Ramos (cell line): Measurements from ENCODE around the gene AMBP.

ENCODE experiments used
- in situ Hi-C: fragments of 300-500 bp; cut with MboI; formaldehyde crosslinking; loops from one replicate; pipeline ENCODE4 v1.14.3; 2022; ENCODE audit warnings: low sequenced_read_pairs; ENCODE audit not compliant: unreplicated experiment

Gene AMBP

DNA sequence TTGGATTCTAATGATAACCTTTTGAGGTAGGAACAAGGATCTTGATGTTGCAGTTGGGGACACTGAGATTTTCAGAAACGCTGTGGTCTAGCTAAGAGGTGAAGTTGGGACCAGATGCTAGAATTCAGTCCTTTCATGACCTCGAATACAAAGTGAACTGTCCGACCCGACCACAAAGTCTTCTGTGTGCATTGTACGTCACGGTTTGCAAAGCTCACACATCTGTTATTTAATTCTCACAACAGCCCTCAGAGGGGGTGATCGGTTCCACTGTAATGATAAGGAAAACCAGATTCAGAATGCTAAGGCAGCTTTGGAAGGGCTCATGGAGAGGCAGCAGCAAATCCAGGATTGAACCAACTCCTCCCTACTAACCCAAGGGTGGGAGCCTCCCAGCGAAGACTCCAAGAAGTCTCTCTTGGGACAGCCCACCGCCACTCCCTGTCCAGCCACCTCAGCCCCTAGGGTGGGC, 37.6 kb upstream of the AMBP start:
- in situ Hi-C loops = loop anchor here (25.0 kb wide), 1 partner anchor 172 kb away; no protein-coding TSS in a partner anchor

- in situ Hi-C loops = loop anchor here (25.0 kb wide), 1 partner anchor 173 kb away; no protein-coding TSS in a partner anchor
These were observed 36.3 kb upstream of the AMBP start for GRCh38 chr9:114114364-114114763.

GRCh38 chr9:114112778-114113584, 34.9 kb upstream of the AMBP start:
- in situ Hi-C loops = loop anchor here (25.0 kb wide), 1 partner anchor 174 kb away; no protein-coding TSS in a partner anchor

DNA sequence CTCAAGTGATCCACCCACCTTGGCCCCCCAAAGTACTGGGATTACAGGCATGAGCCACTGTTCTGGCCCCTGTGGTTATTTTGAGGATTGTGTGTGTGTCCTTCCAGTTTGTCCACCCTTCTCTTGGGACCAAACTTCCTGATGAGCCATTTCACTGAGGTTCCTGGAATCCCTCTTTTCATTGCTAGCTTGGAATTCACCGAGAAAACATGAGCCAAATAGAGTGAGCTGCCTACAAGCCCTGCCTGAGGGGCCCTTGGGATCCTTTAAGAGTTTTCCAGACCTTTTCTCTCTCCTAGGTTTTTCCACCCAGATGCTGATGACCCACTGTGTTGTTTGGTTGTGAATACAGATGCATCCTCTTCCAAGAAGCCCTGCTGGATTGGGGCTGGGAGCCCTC, 34.2 kb upstream of the AMBP start:
- in situ Hi-C loops = loop anchor here (25.0 kb wide), 1 partner anchor 175 kb away; no protein-coding TSS in a partner anchor

DNA sequence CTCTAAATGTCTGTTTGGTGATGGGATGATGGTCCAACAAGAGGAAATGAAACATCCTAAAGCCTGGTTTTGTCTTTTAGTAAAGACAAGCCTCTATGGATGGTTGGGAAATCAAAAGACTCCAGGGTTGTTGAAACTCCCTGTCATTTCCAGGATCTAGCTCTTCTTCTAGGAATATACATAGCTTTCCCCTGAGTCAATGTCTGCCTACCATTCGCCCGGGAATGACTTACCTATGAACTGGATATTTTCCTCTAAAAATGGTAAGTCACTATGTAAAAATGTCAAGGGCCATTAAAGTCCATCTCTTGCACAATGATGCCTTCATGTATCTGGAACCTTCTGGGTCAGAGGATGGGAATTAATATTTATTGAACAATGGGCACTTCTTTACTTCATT, 32.1 kb upstream of the AMBP start:
- in situ Hi-C loops = loop anchor here (25.0 kb wide), 1 partner anchor 177 kb away; no protein-coding TSS in a partner anchor

- in situ Hi-C loops = loop anchor here (25.0 kb wide), 1 partner anchor 178 kb away; no protein-coding TSS in a partner anchor
These were observed 31.0 kb upstream of the AMBP start for GRCh38 chr9:114109124-114109523.

GRCh38 chr9:114108016-114108833, 30.1 kb upstream of the AMBP start:
- in situ Hi-C loops = loop anchor here (25.0 kb wide), 1 partner anchor 179 kb away; no protein-coding TSS in a partner anchor

DNA sequence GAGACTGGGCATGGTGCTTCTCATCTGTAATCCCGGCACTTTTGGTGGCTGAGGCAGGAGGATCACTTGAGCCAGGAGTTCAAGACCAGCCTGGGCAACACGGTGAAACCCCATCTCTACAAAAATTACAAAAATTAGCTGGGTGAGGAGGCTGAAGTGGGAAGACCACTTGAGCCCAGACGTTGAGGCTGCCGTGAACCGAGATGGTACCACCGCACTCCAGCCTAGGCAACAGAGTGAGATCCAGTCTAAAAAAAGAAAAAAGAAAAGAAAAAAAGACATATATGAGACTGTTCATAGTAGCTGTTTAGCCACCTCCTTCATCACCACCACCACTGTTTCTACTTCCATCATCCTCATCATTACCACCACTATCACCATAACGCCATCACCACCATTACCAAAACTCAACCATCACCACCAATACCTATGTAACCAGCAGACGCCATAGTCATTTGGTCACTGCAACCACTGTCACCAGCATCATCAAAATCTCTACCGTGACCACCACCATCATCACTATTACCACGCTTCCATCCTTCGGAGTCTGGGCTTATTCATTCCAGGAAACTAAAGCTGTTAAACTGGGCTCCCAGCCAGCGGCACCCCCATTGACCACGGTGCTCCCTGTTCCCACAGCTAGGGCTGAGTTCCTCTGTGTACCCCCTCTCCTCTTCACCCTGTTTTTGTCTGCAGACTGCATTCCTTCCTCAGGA, 29.3 kb upstream of the AMBP start:
- in situ Hi-C loops = loop anchor here (25.0 kb wide), 1 partner anchor 180 kb away; no protein-coding TSS in a partner anchor

DNA sequence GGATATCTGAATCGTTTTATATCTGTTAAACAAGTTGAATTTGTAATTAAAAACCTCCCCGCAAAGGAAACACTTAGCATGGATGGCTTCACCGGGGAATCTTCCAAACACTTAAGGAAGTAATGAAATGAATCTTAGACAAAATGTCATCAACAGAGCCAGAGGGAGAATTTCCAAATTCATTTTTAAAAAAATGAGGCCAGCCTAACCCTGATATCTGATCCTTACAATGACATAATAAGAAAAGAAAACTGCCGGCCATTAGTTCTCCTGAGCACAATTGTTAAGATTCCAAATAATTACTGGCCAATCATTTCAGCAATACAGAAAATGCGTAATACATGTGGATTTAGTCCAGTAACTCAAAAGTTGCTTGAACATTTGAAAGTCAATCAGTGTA, 27.1 kb upstream of the AMBP start:
- in situ Hi-C loops = loop anchor here (25.0 kb wide), 1 partner anchor 182 kb away; no protein-coding TSS in a partner anchor

DNA sequence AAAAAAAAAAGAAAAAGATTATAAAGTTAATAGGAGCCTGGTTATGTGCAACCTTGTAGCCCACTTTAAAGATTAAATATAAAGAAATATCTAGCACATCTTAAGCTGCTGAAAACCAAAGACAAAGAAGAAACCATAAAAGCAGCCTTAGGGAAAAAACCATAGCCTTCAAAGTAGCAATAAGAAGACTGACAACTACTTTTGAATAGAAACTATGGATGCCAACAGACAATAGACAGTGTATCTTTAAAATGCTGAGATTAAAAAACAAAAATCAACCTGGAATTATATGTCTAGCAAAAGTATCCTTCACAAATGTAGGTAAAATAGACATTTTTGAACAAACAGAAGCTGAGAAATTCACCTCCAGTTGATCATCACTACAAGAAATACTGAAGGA, 24.4 kb upstream of the AMBP start:
- in situ Hi-C loops = loop anchor here (25.0 kb wide), 1 partner anchor 185 kb away; no protein-coding TSS in a partner anchor

GRCh38 chr9:114100536-114100935, 22.4 kb upstream of the AMBP start:
- in situ Hi-C loops = loop anchor here (25.0 kb wide), 1 partner anchor 187 kb away; no protein-coding TSS in a partner anchor

DNA sequence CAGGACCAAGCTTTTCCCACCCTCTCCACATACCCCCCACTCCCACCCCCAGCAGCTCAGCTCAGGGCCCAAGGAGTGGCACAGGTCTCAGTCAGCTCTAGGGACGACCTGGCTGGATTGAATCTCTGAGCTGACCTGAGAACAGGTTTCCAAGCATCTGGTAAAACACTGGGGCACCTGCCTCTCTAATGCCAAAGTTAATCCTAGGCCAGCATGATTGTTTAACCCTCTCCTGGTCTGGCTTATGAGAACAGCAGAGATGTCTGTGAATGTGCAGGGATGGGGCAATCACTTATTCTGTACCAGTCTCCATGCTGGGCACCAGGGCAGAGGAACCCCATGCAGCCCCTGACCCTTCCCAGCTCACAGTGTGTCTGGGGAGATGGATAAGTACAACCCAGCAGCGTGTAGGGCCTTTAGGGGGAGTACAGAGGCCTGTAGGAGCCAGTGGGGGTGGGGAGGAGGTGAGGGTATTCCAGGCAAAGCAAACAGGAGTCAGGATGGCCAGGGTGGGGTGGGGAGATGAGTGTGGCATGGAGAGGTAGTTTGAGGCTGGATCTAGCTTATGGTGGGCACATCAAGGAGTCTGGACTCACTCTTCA, 21.7 kb upstream of the AMBP start:
- in situ Hi-C loops = loop anchor here (25.0 kb wide), 1 partner anchor 188 kb away; no protein-coding TSS in a partner anchor

DNA sequence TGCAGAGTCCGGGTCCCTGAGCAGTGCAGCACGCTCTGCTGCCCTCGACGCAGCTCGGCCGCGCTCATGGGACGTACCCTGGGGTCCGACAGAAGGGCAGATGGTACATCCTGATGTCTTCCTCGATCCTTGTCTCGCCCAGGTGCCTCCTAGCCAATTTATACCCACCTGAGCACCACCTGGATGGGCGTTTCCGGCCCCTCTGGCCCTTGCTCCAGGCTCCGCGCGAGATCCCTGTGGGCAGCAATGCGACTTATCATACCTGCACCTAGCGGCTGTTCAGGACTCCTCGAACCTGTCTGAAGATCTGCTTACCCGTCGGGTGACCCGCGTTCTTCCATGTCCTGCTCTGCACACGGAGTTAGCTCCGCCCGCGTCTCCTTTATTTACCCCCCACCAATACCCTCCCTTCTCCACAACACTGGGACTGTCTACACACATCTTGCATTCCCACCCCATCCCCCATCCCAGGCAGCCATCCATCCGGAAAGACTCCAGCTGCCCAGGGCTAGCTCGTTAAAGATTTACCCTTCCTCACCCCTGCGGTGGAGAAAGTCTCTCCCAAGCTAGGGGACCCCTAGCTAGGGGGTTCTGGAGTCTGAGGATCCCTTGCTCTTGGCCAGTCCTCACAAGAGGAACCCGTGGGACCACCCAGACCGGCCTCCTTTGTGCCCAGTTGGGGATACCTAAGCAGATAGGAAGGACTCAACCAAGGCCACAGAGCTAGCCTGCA, 21.0 kb upstream of the AMBP start, which contains the start of gene KIF12:
Gene KIF12 (minus strand): TSS at position 357 of the 733 bp plus-strand sequence. CDS start 16 bp downstream, at position 341.
- in situ Hi-C loops = no loop called here

DNA sequence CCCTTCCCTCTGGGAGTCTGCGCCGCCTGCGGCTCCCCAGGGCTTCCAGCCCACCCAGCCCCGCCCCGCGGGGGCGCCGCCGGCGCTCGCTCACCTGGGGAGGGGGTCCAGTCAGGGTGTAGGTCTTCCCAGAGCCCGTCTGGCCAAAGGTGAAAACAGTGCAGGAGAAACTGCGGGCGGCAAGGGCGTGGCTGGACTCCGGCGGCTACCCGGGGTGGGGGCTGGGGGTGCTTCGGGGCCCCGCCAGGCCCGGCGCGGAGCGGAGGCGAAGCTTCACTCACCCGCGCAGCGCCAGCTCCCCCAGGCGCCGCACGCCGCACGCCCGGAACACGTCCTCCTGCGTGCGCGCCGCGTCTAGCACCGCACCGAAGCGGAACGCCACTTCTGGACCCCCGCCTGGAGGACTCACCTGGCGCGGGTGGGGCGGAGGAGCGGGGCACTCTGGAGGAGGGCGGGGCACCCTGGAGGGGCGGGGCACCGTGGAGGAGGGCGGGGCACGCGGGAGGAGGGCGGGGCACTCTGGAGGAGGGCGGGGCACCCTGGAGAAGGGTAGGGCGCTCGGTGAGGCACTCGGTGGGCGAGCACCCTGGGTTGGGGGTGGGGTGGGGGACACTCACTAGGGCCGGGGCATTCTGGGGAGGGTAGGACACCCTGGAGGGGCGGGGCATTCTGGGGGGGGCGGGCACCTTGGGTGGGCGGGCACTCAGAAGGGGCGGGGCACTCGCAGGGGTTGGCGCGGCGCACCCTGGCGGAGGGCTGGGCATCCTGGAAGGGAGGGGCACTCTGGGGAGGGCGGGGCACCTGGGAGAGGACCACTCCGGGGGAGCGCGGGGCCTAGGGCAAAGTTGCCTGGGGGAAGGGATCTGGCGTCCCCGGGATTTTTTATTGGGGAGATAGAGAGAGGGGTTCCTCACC, 20.2 kb upstream of the AMBP start:
- in situ Hi-C loops = no loop called here

- in situ Hi-C loops = no loop called here
These were observed 19.5 kb upstream of the AMBP start for GRCh38 chr9:114097613-114098020.

DNA sequence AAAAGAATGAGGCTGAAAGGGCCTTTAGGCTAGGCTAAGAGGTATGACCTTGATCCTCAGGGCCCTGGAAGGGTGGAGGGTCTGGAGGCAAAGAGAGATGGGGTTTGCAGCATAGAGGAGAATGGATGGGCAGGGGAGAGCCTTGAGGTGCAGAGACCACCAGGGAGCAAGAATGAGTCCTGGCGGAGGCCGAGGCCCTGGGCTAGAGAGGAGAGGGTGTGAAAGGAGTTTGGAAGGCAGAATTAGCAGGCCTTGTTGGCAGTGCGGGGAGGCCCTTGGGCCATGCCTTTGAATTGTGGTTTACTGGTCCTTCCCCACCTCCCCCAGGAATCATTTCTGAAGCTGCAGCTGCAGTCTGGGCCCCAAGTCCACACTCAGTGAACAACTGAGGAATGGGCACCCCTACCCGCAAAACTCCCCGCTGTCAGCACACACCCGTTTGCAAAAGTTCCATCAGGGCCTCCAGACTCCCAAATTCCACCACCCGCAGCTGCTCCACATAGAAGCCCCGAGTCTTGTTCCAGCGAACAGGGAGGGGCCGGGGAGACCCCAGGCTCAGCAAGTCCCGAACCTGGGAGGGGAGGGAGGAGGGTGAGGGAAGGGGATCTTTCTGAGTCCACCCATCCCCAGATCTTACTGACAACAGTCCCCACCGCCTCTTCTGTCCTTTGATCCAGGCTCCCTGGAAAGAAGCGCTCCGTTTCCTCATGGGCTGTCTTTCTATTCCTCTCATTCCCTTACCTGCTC, 18.9 kb upstream of the AMBP start:
- in situ Hi-C loops = no loop called here

DNA sequence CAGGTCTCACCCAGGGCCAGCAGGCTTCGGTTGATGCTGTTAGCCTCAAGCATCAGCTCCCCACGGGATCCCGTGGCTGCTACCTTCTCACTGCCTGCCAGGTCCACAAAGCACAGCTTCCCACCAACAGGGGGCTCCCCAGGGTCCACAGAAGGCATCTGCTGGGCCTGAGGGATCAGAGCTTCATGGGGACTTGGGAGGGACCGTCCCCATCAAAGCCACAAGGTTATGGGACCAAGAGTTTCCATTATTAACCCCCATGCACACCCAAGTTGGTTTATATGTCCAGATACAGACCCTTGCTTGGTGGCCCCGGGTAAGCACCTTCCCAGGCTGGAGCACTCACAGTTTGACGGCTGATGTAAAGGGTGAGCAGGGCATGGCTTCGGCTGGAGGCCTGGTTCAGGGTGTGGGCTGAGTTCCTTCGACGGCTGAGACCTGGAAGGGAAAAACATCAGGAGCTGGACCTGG, 18.0 kb upstream of the AMBP start:
- in situ Hi-C loops = no loop called here
